ENCODE data around the gene SPATA31E1. TPM values are rescaled to one million over a fixed set of nuclear protein-coding genes. Genes with fewer than 3 reads are reported as not detected.
"Not testable (repeated sequence)": the region's sequence is repeated elsewhere in the genome, so short reads cannot be mapped to it uniquely, and the experiment has no call there.

Gene SPATA31E1
- total RNA-seq, 2 experiments from 2014 or later = not detected

DNA sequence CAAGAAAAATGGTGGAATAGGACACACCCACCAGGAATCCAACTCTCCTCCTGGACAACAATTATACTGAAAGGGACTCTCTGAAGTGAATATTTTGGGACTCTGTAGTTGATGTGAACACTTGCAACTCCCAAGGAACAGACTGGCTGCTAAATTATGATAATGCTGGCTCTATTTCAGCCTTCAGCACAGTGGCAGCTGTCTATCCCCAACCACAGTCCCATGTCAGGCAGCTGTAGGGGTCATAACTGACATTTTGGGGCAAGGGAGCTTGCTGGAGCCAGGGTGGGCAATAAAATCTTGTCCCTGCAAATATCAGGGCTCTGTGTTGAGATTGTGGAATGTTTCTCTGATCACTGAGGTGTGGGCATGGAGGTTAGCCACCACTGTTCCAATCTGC is 14.2 kb downstream of the SPATA31E1 start:
- Mint-ChIP-seq H3K27ac (no peak overlapping the region), H3K9me3 (peaks cover under 1% of the 10 kb centered on the region), H3K4me3 (no peak overlapping the region), H3K4me1 (no peaks in the 10 kb centered on the region), H3K36me3 (ENCODE audit: low read depth) (no peaks in the 10 kb centered on the region), H3K27me3 (peaks cover 26% of the 10 kb centered on the region)
- ChIA-PET CTCF (no interaction called here), POLR2A (no interaction called here)
- DNase-seq = no peak

DNA sequence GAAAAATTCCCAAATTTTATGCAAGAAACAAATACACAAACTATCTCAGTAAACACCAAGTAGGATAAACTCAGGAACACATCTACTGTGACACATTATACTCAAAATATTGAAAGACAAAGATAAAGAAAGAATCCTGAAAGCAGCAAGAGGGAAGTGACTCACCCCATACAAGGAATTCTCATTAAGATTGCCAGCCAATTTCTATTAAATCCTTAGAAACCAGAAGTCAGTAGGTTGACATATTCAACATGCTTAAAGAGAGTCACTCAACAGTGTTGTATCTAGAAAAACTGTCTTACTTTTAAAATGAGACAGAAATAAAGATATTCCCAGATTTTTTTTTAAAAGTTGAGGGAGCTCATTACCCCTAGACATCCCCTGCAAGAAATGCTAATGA is 15.5 kb downstream of the SPATA31E1 start:
- no peak for DNase-seq
- no peak overlapping the region for H3K4me3 Mint-ChIP-seq
- peaks cover 4% of the 10 kb centered on the region for H3K9me3 Mint-ChIP-seq
- no peaks in the 10 kb centered on the region for H3K36me3 Mint-ChIP-seq (ENCODE audit: low read depth)
- ChIA-PET POLR2A (no interaction called here), CTCF (interaction anchor here (0.6 kb wide), 1 partner anchor 124 kb away, joined by 3 read pairs; no protein-coding TSS in a partner anchor)
- peaks cover 19% of the 10 kb centered on the region for H3K27me3 Mint-ChIP-seq
- no peak overlapping the region for H3K27ac Mint-ChIP-seq
- H3K4me1 Mint-ChIP-seq = no peaks in the 10 kb centered on the region

DNA sequence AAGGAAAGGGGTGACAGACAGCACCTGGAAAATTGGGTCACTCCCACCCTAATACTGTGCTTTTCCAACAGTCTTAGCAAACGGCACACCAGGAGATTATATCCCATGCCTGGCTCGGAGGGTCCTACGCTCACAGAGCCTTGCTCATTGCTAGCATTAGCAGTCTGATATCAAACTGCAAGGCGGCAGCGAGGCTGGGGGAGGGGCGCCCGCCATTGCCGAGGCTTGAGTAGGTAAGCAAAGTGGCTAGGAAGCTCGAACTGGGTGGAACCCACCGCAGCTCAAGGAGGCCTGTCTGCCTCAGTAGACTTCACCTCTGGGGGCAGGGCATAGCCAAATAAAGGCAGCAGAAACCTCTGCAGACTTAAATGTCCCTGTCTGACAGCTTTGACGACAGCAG is 19.7 kb downstream of the SPATA31E1 start:
- H3K4me1 Mint-ChIP-seq; CTCF ChIA-PET; H3K9me3 Mint-ChIP-seq; H3K4me3 Mint-ChIP-seq; H3K27ac Mint-ChIP-seq; H3K36me3 Mint-ChIP-seq (ENCODE audit: low read depth); DNase-seq; POLR2A ChIA-PET: not testable (repeated sequence)
- peaks cover 12% of the 10 kb centered on the region for H3K27me3 Mint-ChIP-seq

DNA sequence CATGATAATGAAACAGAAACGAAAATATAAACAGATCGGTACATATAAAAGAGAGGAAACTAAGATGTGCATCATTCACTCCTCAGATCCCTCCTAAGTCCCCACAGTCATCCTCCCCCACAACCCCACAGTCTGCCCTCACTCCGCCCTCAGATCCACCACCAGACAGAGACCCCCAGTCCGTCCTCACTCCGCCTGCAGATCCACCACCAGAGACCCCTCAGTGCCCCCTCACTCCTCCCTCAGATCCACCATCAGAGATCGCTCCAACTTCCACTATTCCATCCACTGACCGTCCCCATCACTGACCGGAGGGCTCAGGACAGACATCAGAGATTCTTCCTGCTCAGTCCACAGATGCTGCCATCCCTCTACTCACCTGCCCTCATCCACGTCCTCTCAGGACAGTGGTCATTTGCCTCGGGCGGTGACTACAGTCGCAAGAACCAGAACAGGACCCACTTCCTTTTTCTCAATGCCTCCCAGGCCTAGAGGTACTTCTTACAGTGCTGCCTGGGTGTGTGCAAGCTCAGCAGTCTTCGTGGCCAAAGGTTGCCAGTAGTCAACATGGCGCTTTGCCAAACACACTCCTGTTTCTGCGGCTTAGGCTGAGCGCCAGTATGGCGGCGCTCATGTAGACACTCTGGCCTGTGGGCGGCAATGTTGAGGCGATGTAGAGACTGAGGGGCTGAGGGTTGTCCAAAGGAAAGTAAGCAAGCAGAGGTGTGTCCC is 26.8 kb downstream of the SPATA31E1 start:
- Mint-ChIP-seq H3K4me3 (no peak overlapping the region), H3K27me3 (peaks cover 2% of the 10 kb centered on the region), H3K9me3 (no peaks in the 10 kb centered on the region), H3K36me3 (ENCODE audit: low read depth) (no peaks in the 10 kb centered on the region), H3K27ac (no peak overlapping the region), H3K4me1 (no peaks in the 10 kb centered on the region)
- POLR2A ChIA-PET = no interaction called here
- no peak for DNase-seq
- CTCF ChIA-PET = no interaction called here

DNA sequence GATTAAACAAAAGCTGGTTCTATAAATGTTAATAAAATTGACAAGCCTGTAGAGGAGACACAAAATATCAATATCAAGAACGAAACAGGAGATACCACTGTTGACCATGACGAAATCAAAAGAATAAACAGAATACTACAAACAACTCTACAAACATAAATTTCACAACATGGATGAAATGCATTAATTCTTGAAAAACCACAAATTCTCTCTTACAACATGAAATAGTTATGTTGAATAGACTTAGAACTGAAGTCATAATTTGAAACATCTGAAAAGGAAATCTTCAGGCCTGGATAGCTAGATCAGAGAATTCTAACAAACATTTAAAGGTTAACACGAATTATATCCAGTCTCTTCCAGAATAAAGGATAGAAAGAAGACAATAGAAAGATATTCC is 28.1 kb downstream of the SPATA31E1 start:
- Mint-ChIP-seq H3K4me3 (no peak overlapping the region), H3K4me1 (no peaks in the 10 kb centered on the region), H3K27ac (no peak overlapping the region), H3K36me3 (ENCODE audit: low read depth) (no peaks in the 10 kb centered on the region), H3K9me3 (no peaks in the 10 kb centered on the region), H3K27me3 (peaks cover 2% of the 10 kb centered on the region)
- ChIA-PET CTCF (no interaction called here), POLR2A (no interaction called here)
- DNase-seq = no peak

DNA sequence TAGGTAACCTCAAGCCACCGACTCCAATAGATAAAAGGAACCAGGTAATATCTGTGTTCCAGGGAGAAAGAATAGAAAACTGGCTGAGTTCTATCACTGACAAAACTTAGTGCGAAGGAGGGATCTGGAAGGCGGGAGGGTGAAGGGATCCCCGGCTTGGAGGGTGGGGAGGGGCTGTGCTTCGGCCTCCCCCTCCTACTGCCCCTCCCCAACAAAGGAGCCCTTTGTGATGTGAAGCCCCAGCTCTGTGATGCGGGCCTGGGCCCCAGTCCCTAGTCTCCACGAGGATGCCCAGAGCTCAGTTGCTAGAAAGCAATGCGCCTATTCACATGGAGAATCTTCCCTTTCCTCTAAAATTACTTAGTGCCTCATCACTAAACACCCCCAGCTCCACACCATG is 35.0 kb downstream of the SPATA31E1 start, which contains the start of gene SPATA31C1:
SPATA31C1 (plus strand) TSS at position 301 of the 400 bp plus-strand sequence.
- H3K4me3 Mint-ChIP-seq; H3K27ac Mint-ChIP-seq; CTCF ChIA-PET; H3K36me3 Mint-ChIP-seq (ENCODE audit: low read depth); H3K27me3 Mint-ChIP-seq; H3K4me1 Mint-ChIP-seq; POLR2A ChIA-PET; H3K9me3 Mint-ChIP-seq; DNase-seq: not testable (repeated sequence)

DNA sequence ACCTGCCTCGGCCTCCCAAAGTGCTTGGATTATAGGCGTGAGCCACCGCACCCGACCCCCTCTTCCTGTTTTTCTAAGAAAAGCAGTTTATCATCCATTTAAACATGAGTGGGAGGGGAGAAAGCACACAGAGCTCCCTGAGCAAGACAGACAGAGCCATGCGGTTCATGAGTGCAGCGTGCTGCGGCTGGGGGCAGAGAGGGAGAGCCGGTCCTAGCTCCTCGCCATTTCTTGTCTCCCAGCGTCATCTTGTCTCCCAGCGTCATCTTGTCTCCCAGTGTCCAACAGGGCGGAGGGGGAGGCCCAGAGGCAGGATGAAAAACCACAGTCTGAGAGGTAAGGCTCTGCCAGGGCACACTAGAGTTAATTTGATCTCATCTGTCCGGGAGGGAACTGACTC is 36.3 kb downstream of the SPATA31E1 start:
- CTCF ChIA-PET, POLR2A ChIA-PET: not testable (repeated sequence)

DNA sequence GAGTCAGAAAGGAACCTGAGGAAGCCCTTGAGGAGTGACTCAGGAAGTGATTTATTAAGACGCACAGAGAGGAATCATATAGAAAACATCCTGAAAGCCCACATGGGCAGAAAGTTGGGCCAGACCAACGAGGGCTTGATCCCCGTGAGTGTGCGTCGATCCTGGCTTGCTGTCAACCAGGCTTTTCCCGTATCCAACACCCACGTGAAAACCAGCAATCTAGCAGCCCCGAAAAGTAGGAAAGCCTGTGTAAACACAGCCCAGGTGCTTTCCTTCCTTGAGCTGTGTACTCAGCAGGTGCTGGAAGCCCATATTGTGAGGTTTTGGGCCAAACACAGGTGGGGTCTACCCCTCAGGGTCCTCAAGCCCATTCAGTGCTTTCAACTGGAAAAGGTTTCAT is 38.9 kb downstream of the SPATA31E1 start:
- H3K9me3 Mint-ChIP-seq; POLR2A ChIA-PET; H3K36me3 Mint-ChIP-seq (ENCODE audit: low read depth); H3K27ac Mint-ChIP-seq; DNase-seq; H3K4me3 Mint-ChIP-seq; H3K27me3 Mint-ChIP-seq; CTCF ChIA-PET; H3K4me1 Mint-ChIP-seq: not testable (repeated sequence)

More for the DNA sequence above, 36.3 kb downstream of the SPATA31E1 start:
- not testable (repeated sequence) for H3K36me3 Mint-ChIP-seq (ENCODE audit: low read depth); H3K9me3 Mint-ChIP-seq; H3K4me3 Mint-ChIP-seq; H3K27ac Mint-ChIP-seq; DNase-seq; H3K4me1 Mint-ChIP-seq; H3K27me3 Mint-ChIP-seq

DNA sequence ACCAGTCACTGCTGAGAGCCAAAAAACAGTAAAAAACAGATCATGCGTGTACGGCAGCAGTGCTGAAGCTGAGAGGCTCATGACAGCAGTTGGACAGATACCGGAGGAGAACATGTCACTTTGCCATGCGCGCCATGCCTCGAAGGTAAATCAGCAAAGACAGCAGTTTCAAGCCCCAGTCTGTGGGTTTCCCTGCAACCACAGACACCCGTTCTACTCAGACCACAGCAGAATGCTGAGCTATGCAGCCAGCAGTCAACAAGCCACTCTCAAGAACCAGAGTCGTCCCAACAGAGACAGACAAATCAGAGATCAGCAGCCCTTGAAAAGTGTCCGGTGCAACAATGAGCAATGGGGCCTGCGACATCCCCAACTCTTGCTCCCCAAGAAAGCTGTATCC is 40.3 kb downstream of the SPATA31E1 start:
- H3K27me3 Mint-ChIP-seq; H3K4me3 Mint-ChIP-seq; H3K27ac Mint-ChIP-seq; POLR2A ChIA-PET; H3K4me1 Mint-ChIP-seq; H3K9me3 Mint-ChIP-seq; H3K36me3 Mint-ChIP-seq (ENCODE audit: low read depth); CTCF ChIA-PET: not testable (repeated sequence)
- DNase-seq = peak; percentile 71

DNA sequence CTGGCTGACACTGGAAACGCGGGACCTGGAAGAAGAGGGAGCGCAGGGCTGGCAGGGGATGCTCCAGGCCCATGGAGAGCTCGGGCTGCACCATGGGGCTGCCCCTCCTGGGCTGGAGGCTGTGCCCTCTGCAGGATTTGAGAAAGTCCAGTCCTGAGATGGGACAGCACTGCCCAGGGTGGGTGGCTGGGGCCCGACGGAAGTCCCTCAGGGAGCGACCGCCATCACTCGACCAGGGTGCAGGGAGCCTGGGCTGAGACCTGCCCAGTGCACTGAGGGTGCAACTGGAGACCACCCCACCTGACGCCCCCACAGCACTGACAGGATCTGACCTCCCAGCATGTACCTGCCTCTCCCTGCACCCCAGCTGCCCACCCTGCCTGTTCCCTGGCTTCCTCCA is 42.2 kb downstream of the SPATA31E1 start:
- H3K9me3 Mint-ChIP-seq; H3K36me3 Mint-ChIP-seq (ENCODE audit: low read depth); H3K4me3 Mint-ChIP-seq; H3K27me3 Mint-ChIP-seq; POLR2A ChIA-PET; DNase-seq; H3K4me1 Mint-ChIP-seq; CTCF ChIA-PET; H3K27ac Mint-ChIP-seq: not testable (repeated sequence)

DNA sequence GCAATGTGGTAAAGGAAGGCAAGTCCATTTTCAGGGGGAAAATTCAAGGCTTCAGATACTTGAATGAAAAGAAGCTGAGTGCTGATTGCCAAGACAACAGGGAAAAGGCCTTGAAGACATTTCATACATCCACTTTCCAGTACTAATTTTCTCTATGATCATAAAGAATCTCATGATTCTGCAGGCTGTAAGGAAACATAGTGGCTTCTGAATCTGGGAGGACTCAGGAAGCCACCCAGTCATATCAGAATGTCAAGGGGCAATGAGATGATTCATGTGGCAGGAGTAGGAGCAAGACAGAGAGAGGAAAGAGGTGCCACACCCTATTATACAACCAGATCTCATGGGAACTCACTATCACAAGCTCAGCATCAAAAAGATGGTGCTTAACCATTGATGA is 46.5 kb downstream of the SPATA31E1 start:
- H3K4me1 Mint-ChIP-seq; H3K27ac Mint-ChIP-seq; H3K27me3 Mint-ChIP-seq; H3K4me3 Mint-ChIP-seq; POLR2A ChIA-PET; CTCF ChIA-PET; DNase-seq; H3K9me3 Mint-ChIP-seq; H3K36me3 Mint-ChIP-seq (ENCODE audit: low read depth): not testable (repeated sequence)

DNA sequence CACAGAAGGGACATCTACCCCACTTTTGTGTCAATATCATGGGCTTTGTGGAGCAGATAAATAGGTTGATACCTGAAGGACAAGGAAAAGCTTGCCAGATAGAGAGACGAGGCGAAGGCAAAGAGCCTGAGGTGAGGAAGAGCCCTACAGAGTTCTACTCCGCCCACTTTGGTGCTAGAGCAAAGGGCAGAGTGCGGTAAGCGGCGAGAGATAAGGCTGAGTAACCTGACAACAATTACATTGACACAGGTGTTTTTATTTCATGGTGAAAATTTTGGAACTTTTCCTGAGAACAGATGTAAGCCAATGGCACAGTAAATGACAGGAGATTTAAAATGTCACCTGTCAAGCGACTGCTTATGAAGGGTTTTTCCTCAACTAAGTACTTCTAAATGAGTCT is 51.8 kb downstream of the SPATA31E1 start:
- DNase-seq; H3K27ac Mint-ChIP-seq; CTCF ChIA-PET; POLR2A ChIA-PET; H3K4me3 Mint-ChIP-seq; H3K4me1 Mint-ChIP-seq; H3K27me3 Mint-ChIP-seq; H3K36me3 Mint-ChIP-seq (ENCODE audit: low read depth); H3K9me3 Mint-ChIP-seq: not testable (repeated sequence)

DNA sequence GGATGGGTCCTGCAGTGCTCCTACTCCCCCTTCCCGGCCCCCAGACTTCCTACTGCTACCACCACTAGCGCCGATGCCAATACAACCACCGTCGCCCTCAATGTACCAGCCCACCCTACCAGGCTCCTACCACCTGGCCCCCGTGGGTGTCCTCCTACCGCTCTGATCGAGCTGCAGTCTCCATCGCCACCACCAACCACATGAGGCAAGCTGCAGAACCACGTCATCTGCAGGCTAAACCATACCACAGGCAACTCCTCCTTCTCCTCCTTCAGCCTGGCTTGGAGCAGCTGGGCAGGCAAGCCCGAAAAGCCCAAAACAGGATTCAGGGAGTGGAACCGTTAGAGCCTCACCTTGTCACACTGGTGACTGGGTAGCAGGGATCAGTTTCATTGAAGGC is 54.7 kb downstream of the SPATA31E1 start:
- H3K4me3 Mint-ChIP-seq; H3K9me3 Mint-ChIP-seq; H3K27me3 Mint-ChIP-seq; H3K27ac Mint-ChIP-seq; H3K4me1 Mint-ChIP-seq; CTCF ChIA-PET; DNase-seq; POLR2A ChIA-PET; H3K36me3 Mint-ChIP-seq (ENCODE audit: low read depth): not testable (repeated sequence)

DNA sequence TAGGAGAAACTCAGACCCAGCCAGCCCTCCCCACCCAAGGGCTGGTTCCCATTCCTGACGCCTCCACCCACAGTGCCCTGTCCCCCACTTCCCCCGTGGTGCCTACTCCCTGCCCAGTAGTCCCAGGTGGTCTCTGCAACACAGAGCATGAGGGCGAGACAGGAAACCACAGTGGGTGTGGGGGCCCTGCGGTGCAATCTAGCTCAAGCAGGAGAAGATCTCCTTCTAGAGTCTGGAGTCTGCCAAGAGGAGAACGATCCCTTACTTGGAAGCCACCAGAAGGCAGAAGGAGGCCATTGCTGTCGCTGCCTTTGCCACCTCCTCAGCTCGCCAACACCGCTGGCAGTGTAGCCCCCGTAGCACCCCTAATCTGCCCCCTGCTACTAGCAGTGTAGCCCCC is 55.2 kb downstream of the SPATA31E1 start:
- CTCF ChIA-PET; H3K27ac Mint-ChIP-seq; H3K27me3 Mint-ChIP-seq; H3K4me1 Mint-ChIP-seq; POLR2A ChIA-PET; DNase-seq; H3K9me3 Mint-ChIP-seq; H3K4me3 Mint-ChIP-seq; H3K36me3 Mint-ChIP-seq (ENCODE audit: low read depth): not testable (repeated sequence)

DNA sequence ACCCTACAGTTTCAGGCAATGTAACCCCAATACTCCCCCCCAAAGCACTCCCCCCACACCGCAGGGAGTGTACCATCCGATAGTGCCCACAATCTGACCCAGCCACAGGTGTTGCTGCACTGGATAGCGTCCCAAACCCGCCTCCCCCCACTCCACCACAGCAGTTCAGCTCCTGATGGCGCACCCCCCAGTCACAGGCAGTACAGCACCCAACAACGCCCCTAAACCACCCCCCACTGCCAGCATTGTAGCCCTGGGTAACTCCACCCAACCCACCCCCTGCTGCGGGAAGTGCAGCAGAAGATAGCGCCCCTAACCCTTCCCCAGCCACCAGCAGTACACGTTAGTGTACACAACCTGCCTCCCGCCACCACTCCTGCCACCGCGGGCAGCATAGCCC is 55.7 kb downstream of the SPATA31E1 start:
- DNase-seq; CTCF ChIA-PET; H3K9me3 Mint-ChIP-seq; H3K36me3 Mint-ChIP-seq (ENCODE audit: low read depth); H3K4me3 Mint-ChIP-seq; H3K4me1 Mint-ChIP-seq; H3K27me3 Mint-ChIP-seq; H3K27ac Mint-ChIP-seq; POLR2A ChIA-PET: not testable (repeated sequence)
